8988T (cell line): ENCODE data around the gene ZFYVE16.
"Not testable (repeated sequence)": the region's sequence is repeated elsewhere in the genome, so short reads cannot be mapped to it uniquely, and the experiment has no call there.

Experiments
- DNase-seq: peaks from one replicate; pipeline ENCODE4 v3.0.0; 2011

ZFYVE16 gene

GRCh38 chr5:80407735-80408483, at the start of gene ZFYVE16:
ZFYVE16 (plus strand) TSS chr5:80408064; CDS start chr5:80434148, 26,084 bp downstream.
- peak; percentile 69 for DNase-seq

DNA sequence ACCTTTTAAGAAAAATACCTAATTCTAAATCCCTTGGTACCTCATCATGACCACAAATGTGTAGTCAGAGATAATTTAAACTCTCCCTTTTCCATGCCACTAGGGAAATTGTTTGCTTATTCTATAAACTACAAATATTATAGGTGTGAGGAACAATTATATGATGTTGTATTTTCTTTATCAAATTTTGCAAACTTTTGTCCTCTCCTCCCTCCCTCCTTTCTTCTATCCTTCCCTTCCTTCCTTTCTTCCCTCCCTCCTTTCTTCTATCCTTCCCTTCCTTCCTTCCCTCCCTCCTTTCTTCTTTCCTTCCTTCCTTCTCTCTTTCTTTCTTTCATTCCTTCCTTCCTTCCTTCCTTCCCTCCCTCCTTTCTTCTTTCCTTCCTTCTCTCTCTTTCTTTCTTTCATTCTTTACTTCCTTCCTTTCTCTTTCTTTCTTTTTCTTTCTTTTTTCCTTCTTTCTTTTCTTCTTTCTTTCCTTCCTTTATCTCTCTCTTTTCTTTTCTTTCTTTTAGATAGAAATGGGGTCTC, 46.9 kb upstream of the ZFYVE16 start:
- DNase-seq, result no peak

- DNase-seq, result no peak
Measured at GRCh38 chr5:80364892-80365291, 43.0 kb upstream of the ZFYVE16 start.

- no peak for DNase-seq
Measured at GRCh38 chr5:80368661-80369480, 39.0 kb upstream of the ZFYVE16 start.

DNA sequence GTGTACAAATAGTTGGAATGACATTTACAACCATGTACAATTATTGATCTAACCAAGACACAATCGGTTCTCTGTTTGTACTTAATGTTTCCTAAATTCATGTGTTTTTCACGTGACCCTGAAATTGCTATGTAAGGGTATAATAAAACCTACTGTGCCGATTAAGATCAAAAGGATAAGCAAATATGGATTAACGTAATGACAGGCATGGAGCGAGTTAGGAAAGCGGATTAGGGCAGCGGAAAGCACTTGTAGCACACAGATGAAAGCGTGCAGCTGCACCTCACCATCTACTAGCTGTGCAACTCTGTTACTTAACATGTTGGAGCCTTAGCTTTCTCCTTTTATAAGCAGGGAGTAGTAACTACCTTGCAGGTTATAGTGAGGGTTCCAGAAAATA, 38.3 kb upstream of the ZFYVE16 start:
- no peak for DNase-seq

DNA sequence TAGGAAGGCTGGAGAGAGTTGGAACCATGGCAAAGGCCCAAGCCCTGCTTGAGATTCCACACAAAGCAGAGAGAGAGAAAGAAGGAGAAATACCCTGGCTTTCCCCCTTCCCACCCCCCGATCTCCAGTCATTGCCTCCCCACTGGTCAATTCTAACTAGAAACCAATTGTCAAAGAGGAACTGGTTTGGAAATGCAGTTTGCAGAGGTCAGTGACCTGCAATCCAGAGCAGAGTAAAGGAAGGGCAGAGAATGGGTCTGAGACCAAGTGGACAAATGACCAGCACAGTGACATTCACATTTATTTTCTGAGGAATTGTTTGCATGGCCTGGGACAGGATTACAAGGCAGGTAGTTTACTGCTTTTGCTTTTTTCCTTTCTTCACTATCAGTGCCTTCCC, 37.5 kb upstream of the ZFYVE16 start:
- no peak for DNase-seq

DNA sequence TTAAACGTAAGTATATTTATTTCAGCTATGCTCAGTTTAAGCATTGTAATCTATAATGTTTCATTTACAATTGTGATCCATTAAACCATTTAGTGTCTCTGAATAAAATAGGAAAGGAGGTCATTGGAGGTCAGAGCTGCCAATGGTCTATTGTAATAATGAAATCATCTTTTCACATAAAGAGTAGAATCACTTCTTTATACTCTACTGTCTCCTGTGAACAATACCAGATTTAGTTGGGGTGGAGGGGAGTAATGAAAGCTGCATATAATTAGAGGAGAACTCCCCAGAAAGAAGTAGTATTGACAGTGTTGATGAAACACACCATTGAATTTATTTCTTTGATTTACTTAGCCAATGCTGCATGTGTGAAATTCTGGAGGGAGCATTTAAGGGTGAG, 35.1 kb upstream of the ZFYVE16 start:
- DNase-seq, result no peak

DNA sequence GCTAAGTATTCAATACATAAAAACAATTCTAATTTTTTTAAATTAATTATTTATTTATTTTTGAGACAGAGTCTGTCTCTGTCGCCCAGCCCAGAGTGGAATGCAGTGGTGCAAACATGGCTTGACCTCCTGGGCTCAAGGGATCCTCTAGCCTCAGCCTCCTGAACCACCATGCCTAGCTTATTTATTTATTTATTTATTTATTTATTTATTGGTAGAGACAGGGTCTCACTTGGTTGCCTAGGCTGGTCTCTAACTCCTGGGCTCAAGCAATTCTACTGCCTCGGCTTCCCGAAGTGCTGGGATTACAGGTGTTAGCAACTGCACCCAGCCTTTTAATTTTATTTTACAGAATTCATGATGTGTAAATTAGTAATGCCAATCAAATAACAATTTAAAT, 33.7 kb upstream of the ZFYVE16 start:
- no peak for DNase-seq

DNA sequence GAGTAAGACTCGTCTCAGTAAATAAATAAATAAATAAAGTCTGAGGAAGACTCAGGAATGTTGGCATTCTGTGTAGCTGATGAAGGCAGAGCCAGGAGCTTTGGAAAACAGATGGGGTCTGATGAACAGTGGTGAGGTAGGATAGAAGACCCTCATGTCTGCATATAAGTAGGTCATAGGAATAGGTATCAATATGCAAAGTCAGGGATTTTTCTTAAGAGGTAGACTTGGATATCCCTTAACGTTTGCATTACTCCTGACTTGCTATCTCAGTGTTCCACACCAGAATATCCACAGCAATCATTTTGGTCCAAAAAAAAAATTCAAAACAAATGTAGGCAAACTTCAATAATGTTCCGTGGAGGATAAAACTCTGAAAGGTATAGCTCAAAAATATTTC, 31.3 kb upstream of the ZFYVE16 start:
- no peak for DNase-seq

DNA sequence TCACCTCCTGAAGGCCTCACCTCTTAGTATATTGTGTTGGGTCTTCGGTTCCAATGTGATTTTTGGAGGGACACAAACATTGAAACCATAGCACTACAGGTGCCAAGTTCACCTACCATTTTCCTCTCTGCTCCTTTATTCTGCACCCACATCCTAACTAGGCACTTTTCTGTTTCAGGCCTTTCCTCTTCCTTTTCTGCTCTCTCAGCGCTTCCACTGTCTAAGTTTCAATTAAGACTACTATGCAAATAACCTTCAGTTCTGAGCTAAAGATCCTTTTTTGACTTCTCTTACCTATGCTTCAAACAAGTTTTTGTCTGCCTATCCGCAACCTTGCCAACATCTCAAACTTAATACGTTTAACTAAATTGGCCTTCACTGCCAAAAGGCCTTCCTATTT, 25.4 kb upstream of the ZFYVE16 start:
- DNase-seq, result no peak

GRCh38 chr5:80387063-80387768, 20.6 kb upstream of the ZFYVE16 start:
- DNase-seq, result no peak

GRCh38 chr5:80389580-80389979, 18.3 kb upstream of the ZFYVE16 start:
- DNase-seq, result no peak

DNA sequence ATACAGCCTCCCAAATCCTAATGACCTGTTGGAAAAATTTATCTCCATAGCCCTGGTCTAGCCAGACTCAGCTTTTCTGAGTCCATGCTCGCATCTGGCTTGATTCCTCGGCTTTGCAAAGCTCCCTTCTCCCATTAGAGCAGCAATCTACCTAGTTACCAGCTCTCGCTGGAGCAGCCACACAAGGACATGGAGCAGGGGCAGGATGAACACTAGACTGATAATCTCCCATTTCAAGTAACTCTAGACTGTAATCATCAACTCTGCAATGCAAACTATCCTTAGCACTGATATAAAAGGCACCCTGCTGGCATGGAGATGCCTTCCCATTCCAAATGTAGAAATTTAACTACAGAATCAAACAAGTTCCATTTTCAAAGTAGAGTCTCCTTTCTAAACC, 17.5 kb upstream of the ZFYVE16 start:
- not testable (repeated sequence) for DNase-seq

DNA sequence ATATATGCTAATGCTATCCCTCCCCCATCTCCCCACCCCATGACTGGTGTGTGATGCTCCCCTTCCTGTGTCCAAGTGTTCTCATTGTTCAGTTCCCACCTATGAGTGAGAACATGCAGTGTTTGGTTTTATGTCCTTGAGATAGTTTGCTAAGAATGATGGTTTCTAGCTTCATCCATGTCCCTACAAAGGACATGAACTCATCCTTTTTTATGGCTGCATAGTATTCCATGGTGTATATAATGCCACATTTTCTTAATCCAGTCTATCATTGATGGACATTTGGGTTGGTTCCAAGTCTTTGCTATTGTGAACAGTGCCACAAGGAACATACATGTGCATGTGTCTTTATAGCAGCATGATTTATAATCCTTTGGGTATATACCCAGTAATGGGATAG, 16.6 kb upstream of the ZFYVE16 start:
- not testable (repeated sequence) for DNase-seq

GRCh38 chr5:80399526-80400239, 8.2 kb upstream of the ZFYVE16 start:
- no peak for DNase-seq

DNA sequence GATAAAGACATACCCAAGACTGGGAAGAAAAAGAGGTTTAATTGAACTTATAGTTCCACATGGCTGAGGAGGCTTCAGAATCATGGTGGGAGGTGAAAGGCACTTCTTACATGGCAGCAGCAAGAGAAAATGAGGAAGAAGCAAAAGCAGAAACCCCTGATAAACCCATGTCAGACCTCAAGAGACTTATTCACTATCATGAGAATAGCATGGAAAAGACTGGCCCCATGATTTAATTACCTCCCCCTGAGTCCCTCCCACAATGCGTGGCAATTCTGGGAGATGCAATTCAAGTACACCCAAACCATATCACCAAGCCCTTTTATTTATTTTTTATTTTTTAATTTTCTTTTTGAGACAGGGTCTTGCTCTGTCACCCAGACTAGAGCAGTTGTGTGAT, 7.5 kb upstream of the ZFYVE16 start:
- DNase-seq, result not testable (repeated sequence)

- DNase-seq, result no peak
Measured at GRCh38 chr5:80403782-80404181, 4.1 kb upstream of the ZFYVE16 start.

DNA sequence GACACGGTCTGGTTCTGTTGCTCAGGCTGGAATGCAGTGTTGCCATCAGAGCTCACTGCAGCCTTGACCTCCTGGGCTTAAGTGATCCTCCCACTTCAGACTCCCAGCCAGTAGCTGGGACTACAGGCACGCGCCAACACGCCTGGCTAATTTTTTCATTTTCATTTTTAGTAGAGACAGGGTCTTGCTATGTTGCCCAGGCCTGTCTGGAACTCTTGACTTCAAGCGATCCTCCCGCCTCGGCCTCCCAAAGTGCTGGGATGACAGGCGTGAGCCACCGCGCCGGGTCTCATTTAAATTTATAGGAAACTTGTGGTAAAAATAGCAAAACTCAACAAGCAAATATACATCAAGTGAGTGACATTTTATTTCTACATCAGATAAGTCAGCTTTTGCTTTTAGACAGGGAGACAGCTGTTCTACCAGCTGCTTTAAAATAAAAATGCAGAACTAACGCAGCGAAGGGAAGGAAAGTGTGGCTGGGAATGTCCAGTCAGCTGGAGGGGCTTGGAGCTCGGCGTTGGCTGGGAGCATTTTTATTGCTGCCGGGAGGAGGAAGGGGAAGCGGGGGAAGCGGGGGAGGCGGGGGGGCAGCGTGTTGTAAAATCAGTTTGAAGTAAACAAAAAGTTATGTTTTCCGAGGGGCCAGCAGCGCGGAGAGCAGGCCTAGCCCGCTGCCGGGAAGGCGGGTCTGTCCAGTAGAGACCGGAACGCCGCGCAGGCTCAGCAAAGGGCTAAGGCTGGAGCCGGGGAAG, 707 bp upstream of the ZFYVE16 start:
- no peak for DNase-seq

DNA sequence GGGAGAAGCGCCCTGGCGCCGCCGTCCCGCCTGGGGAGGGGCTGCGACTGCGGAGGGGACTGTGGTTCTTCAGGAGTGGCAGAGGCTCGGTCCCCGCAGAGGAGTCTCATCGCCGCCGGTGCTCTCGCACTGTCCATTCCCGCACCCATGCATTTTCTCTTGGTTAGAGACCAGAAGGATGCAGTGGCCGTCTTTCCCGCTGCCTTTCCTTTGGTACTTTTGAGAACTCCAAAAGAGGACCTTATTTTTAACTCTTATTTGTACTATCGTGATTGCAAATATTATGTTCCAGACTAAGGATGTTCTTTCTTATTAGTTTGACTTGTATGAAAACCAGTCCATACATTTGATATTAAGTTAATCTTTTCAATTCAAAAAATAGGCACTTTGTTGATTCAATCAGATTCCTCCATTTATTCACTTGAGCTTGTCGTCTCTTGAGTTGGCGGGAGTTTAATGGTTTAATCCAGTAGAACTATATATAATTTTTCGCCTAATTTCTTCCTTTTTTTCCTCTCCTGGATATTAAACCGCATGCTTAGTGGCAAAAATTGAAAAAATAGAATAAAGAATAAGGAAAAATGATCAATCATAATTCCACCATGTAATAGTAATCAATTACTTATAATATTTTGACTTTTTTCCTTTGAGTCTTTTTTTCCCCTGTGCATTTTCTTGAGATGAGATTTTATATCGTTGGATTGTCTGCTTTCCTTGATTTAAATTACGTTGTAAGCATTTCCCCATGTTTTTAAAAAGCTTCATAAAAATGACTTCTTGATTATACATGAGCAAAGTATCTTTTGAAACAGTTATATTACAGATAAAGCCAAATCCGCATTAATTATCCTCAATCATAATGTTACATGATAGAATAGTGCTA, 861 bp downstream of the ZFYVE16 start:
- no peak for DNase-seq

- no peak for DNase-seq
Measured at GRCh38 chr5:80409367-80409966, 1.6 kb downstream of the ZFYVE16 start.
